Measurements from ENCODE around the gene DNALI1. TPM values are rescaled to one million over a fixed set of nuclear protein-coding genes. Genes with fewer than 3 reads are reported as not detected.
A peak's percentile ranks its signal among the peaks of the same experiment; 100 is the strongest.
"Not testable (repeated sequence)": the region's sequence is repeated elsewhere in the genome, so short reads cannot be mapped to it uniquely, and the experiment has no call there.

The DNALI1 gene
- total RNA-seq, 1 donor: 13.7 TPM

- no peak for TF ChIP-seq CTCF (IDR thresholded peaks at IDR 0.05; ENCODE audit: insufficient read depth, low read length)
- DNase-seq (ENCODE audit: low read depth): no peak
- H3K4me3 ChIP-seq (ENCODE audit: low read depth, low read length): no peak overlapping the region
Observed at GRCh38 chr1:37559080-37559479, 2.3 kb downstream of the DNALI1 start.

- not testable (repeated sequence) for H3K4me3 ChIP-seq (ENCODE audit: low read depth, low read length); DNase-seq (ENCODE audit: low read depth)
Observed at GRCh38 chr1:37559957-37560379, 3.2 kb downstream of the DNALI1 start.

- no peak for TF ChIP-seq CTCF (IDR thresholded peaks at IDR 0.05; ENCODE audit: insufficient read depth, low read length)
- H3K4me3 ChIP-seq (ENCODE audit: low read depth, low read length): no peak overlapping the region
- no peak for DNase-seq (ENCODE audit: low read depth)
Observed at GRCh38 chr1:37560401-37561132, 3.8 kb downstream of the DNALI1 start.

- TF ChIP-seq CTCF (IDR thresholded peaks at IDR 0.05; ENCODE audit: insufficient read depth, low read length): peak; percentile 57
- no peak overlapping the region for H3K4me3 ChIP-seq (ENCODE audit: low read depth, low read length)
- DNase-seq (ENCODE audit: low read depth): peak; percentile 35
Observed at GRCh38 chr1:37561133-37562132, 4.7 kb downstream of the DNALI1 start.

- DNase-seq (ENCODE audit: low read depth): no peak
- no peak overlapping the region for H3K4me3 ChIP-seq (ENCODE audit: low read depth, low read length)
- no peak for TF ChIP-seq CTCF (IDR thresholded peaks at IDR 0.05; ENCODE audit: insufficient read depth, low read length)
Observed at GRCh38 chr1:37562984-37563383, 6.2 kb downstream of the DNALI1 start.

- TF ChIP-seq CTCF (IDR thresholded peaks at IDR 0.05; ENCODE audit: insufficient read depth, low read length): no peak
- H3K4me3 ChIP-seq (ENCODE audit: low read depth, low read length): no peak overlapping the region
- DNase-seq (ENCODE audit: low read depth): no peak
Observed at GRCh38 chr1:37564892-37565291, 8.2 kb downstream of the DNALI1 start.

GRCh38 chr1:37567023-37567422 is 10.3 kb downstream of the DNALI1 start:
- H3K4me3 ChIP-seq (ENCODE audit: low read depth, low read length): no peak overlapping the region
- no peak for TF ChIP-seq CTCF (IDR thresholded peaks at IDR 0.05; ENCODE audit: insufficient read depth, low read length)
- DNase-seq (ENCODE audit: low read depth): peak; percentile 57
